T-helper 2 cell treated with Interferon-gamma antibody and Interleukin-4, amounts not matched to agents 5 μg/mL and 100 μg/mL, for 36 hours (primary cell): Measurements from ENCODE around the gene MS4A6E.

Source experiments
- DNase-seq: peaks from one replicate; pipeline ENCODE4 v3.0.0; 2021; ENCODE audit warnings: low spot score
- H3K27ac Mint-ChIP-seq: one replicate; pipeline ENCODE4 v1.8.0; 2021; ENCODE audit warnings: mild to moderate bottlenecking, mixed read lengths
- H3K27me3 Mint-ChIP-seq: one replicate; pipeline ENCODE4 v1.8.0; 2021; ENCODE audit warnings: low read depth, mixed read lengths
- H3K36me3 Mint-ChIP-seq: one replicate; pipeline ENCODE4 v1.8.0; 2021; ENCODE audit warnings: low read depth, mixed read lengths
- H3K4me1 Mint-ChIP-seq: one replicate; pipeline ENCODE4 v1.8.0; 2021; ENCODE audit warnings: low read depth, mixed read lengths
- H3K4me3 Mint-ChIP-seq: one replicate; pipeline ENCODE4 v1.8.0; 2022; ENCODE audit warnings: mild to moderate bottlenecking, moderate library complexity, mixed read lengths
- H3K9me3 Mint-ChIP-seq: one replicate; pipeline ENCODE4 v1.8.0; 2021; ENCODE audit warnings: mixed read lengths

MS4A6E gene

GRCh38 chr11:60314635-60315321 is 12.3 kb upstream of the MS4A6E start:
- H3K27ac Mint-ChIP-seq = no peak overlapping the region
- H3K4me3 Mint-ChIP-seq = no peak overlapping the region
- no peaks in the 10 kb centered on the region for H3K9me3 Mint-ChIP-seq
- no peak for DNase-seq
- no peaks in the 10 kb centered on the region for H3K36me3 Mint-ChIP-seq
- no peaks in the 10 kb centered on the region for H3K27me3 Mint-ChIP-seq
- H3K4me1 Mint-ChIP-seq = no peaks in the 10 kb centered on the region

- H3K27ac Mint-ChIP-seq = no peak overlapping the region
- H3K36me3 Mint-ChIP-seq = no peaks in the 10 kb centered on the region
- DNase-seq = no peak
- H3K4me1 Mint-ChIP-seq = no peaks in the 10 kb centered on the region
- no peaks in the 10 kb centered on the region for H3K9me3 Mint-ChIP-seq
- H3K27me3 Mint-ChIP-seq = no peaks in the 10 kb centered on the region
- H3K4me3 Mint-ChIP-seq = no peak overlapping the region
Observed at GRCh38 chr11:60315871-60316270, 11.2 kb upstream of the MS4A6E start.

DNA sequence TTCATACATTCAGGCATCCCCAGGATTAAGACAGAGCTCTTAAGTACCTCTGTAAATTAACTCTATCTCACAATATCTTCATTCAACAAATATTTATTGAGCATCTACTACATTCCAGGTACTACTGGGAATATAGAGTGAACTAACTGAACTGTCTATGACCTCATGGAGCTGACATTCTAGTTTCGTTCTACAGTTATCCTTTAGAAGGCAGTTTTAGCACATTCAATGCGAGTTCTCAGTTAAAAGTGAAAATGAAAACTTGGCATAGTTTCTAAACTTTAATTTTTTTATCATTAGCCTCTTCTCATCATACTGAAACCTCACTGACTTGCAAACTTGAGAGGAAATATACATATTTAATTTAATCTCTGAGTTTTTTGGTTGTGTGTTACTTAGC is 10.7 kb upstream of the MS4A6E start:
- Mint-ChIP-seq H3K27me3 (no peaks in the 10 kb centered on the region), H3K9me3 (no peaks in the 10 kb centered on the region), H3K27ac (no peak overlapping the region), H3K4me1 (no peaks in the 10 kb centered on the region), H3K4me3 (no peak overlapping the region), H3K36me3 (no peaks in the 10 kb centered on the region)
- DNase-seq = no peak

DNA sequence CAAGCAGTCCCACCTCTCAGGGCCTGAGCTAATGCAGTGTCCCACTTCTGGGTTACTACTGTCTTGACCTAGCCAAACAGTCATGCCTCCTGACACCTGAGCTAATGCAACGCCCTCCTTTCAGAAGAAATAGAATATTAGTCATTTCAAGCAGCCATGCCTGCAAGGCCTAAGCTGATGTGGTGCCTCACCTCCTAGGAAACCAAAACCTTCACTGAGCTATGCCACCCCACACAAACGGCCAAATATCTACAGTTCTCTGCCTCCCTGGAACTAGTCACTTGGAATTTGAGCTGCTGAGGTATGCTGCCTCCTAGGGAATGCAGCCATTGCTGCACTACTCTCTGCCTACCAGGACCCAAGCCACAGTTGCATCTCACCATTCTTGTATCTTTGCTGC is 8.3 kb upstream of the MS4A6E start:
- Mint-ChIP-seq H3K27me3 (peaks cover 2% of the 10 kb centered on the region), H3K4me3 (no peak overlapping the region), H3K36me3 (no peaks in the 10 kb centered on the region), H3K9me3 (peaks cover 11% of the 10 kb centered on the region), H3K4me1 (no peaks in the 10 kb centered on the region), H3K27ac (no peak overlapping the region)
- no peak for DNase-seq

GRCh38 chr11:60321051-60321450 is 6.0 kb upstream of the MS4A6E start:
- Mint-ChIP-seq H3K9me3 (peaks cover 12% of the 10 kb centered on the region), H3K27me3 (peaks cover 2% of the 10 kb centered on the region), H3K27ac (no peak overlapping the region), H3K36me3 (no peaks in the 10 kb centered on the region), H3K4me3 (no peak overlapping the region), H3K4me1 (no peaks in the 10 kb centered on the region)
- no peak for DNase-seq

DNA sequence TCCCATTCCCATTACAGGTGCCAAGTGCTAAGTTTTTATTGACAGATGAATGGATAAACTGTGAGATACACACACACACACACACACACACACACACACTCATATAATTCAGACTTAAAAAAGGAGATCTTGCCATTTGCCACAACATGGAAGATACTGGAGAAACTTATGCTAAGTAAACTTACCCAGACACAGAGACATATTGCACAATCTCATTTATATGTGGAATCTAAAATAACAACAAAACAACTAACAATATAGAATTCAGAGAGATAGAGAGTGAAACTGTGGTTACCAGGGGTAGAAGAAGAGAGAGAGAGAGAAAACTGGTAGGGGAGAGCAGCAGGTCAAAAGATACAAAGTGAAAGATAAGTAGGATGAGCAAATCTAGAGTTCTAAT is 1.4 kb downstream of the MS4A6E start:
- Mint-ChIP-seq H3K27me3 (no peaks in the 10 kb centered on the region), H3K36me3 (no peaks in the 10 kb centered on the region), H3K4me1 (no peaks in the 10 kb centered on the region), H3K4me3 (no peak overlapping the region), H3K9me3 (peaks cover 9% of the 10 kb centered on the region), H3K27ac (no peak overlapping the region)
- no peak for DNase-seq

DNA sequence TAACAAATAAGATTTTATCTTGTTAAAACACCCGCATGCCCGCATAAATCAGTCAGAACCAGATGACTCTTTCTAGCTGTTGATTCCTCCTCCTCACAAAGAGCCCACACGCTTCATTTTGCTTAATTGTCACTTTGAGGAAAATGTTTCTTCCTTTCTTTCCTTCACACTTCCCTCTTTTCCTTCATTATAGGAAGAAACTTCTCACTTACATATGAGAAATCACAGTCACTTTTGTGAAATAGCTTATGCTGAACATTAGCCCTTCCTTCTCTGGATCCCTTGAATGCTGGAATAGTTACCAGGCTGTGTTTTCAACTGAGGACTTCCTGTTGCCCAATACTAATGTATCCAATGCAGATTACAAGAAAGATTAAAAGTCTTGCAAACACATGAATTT is 5.8 kb downstream of the MS4A6E start:
- Mint-ChIP-seq H3K4me3 (no peak overlapping the region), H3K36me3 (no peaks in the 10 kb centered on the region), H3K27ac (no peak overlapping the region), H3K4me1 (no peaks in the 10 kb centered on the region), H3K9me3 (peaks cover 5% of the 10 kb centered on the region), H3K27me3 (no peaks in the 10 kb centered on the region)
- DNase-seq = no peak

- Mint-ChIP-seq H3K27me3 (no peaks in the 10 kb centered on the region), H3K4me1 (no peaks in the 10 kb centered on the region), H3K4me3 (no peak overlapping the region), H3K36me3 (no peaks in the 10 kb centered on the region), H3K9me3 (peaks cover 4% of the 10 kb centered on the region), H3K27ac (no peak overlapping the region)
- peak; percentile 35 for DNase-seq
Observed at GRCh38 chr11:60334005-60334620, 7.1 kb downstream of the MS4A6E start.

DNA sequence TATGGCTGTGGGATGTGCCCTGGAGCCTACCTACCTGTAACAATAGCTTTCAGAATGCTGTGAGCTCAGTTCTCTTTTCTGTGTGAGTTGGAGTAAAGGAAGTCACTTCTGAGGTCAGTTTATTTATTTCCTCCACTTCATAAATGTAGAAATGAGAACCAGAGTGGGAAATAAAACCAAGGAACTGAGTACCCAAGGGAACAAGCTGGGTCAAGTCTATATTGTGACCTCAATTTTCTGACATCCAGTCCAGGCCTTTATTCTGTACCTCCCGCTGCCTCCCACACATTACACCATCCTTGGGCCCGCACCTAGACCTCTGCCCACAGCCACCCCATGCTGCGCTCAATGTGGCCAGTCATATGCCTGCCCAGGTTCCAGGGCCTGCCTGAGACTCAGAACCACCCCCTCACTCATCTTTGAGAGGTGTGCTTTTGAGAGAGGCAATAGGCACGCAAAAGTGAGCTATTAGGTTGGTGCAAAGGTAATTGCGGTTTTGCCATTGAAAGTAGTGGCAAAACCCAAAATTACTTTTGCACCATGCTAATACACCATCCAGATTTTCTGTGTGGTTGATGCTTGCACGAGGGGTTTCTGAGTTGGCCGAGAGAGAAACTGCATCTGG is 9.8 kb downstream of the MS4A6E start:
- no peak for DNase-seq
- Mint-ChIP-seq H3K4me3 (no peak overlapping the region), H3K27me3 (peaks cover 3% of the 10 kb centered on the region), H3K36me3 (no peaks in the 10 kb centered on the region), H3K27ac (no peak overlapping the region), H3K4me1 (no peaks in the 10 kb centered on the region), H3K9me3 (no peaks in the 10 kb centered on the region)

DNA sequence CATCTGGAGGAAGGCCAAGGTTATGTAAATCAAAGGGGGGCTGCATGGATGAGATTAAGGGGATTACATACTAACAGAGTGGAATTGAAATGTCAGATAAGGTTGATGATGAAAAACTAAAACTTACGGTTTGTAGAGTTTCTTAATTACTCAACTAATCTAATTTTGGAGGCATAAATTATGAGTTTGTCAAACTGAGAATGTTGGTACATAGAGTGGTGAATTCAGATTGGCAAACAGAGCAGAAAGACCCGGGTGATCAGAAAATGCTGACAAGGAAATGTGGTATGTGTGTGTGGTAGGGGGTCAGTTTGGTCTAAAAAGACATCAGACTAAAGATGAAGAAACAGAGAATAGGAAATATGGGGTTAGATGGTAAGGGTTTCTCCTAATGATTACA is 11.0 kb downstream of the MS4A6E start:
- Mint-ChIP-seq H3K36me3 (no peaks in the 10 kb centered on the region), H3K27ac (no peak overlapping the region), H3K4me1 (no peaks in the 10 kb centered on the region)

DNA sequence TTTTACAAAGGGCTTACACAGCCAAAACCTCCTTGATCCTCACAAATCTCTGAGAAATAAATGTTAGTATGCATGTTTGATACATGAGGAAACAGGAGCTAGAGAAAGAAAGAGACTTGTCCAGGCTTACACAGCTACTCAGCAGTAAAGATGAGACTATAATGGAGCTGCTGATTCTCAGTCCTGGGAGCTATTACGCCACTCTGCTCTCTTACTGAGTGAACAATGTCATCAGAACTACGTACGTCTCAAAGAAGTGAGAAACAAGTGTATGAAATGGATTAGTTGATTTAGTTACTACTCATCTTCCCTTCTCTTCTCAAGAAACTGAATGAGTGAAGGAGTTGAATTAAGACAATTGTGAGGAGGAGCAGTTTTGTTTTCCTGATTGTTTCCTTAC is 12.3 kb downstream of the MS4A6E start:
- Mint-ChIP-seq H3K9me3 (no peaks in the 10 kb centered on the region), H3K27ac (no peak overlapping the region), H3K4me3 (no peak overlapping the region), H3K4me1 (no peaks in the 10 kb centered on the region), H3K27me3 (peaks cover 3% of the 10 kb centered on the region), H3K36me3 (no peaks in the 10 kb centered on the region)
- DNase-seq = no peak

More for the DNA sequence above, 11.0 kb downstream of the MS4A6E start:
- no peaks in the 10 kb centered on the region for H3K9me3 Mint-ChIP-seq
- H3K4me3 Mint-ChIP-seq = no peak overlapping the region
- no peak for DNase-seq
- H3K27me3 Mint-ChIP-seq = peaks cover 3% of the 10 kb centered on the region

DNA sequence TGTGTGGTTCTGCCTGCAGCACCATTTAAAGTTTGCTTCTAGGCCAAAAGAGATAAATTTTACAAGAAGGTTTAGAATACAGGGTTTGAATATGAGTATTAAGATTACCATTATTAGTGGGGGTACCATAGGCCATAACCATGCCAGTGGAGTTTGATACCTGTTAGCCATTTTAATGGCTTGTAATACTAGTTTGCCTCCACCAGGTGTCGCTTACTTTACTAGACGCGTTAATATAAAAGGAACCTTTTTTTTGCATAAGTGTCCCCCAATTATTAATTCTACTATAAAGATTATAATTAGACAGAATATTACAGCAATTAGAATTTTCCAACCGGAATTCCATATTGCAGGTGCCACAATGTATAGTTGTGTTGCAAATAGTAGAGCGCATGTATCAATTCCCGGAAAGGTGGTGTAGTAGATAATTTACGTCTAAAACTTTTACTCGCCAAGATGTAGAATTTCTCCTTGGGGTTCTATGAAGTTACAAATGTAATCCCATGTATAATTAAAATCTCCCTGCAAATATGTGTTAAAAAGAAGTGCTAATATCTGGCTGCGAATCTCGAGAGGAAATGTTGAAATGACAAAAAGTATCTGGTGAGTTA is 16.1 kb downstream of the MS4A6E start:
- no peak overlapping the region for H3K27ac Mint-ChIP-seq
- DNase-seq = no peak
- H3K4me3 Mint-ChIP-seq = no peak overlapping the region
- H3K36me3 Mint-ChIP-seq = no peaks in the 10 kb centered on the region
- no peaks in the 10 kb centered on the region for H3K9me3 Mint-ChIP-seq
- peaks cover 3% of the 10 kb centered on the region for H3K27me3 Mint-ChIP-seq
- H3K4me1 Mint-ChIP-seq = no peaks in the 10 kb centered on the region

GRCh38 chr11:60344146-60344545 is 17.1 kb downstream of the MS4A6E start:
- H3K4me3 Mint-ChIP-seq = no peak overlapping the region

GRCh38 chr11:60345489-60345888 is 18.4 kb downstream of the MS4A6E start:
- no peaks in the 10 kb centered on the region for H3K36me3 Mint-ChIP-seq
- no peak for DNase-seq
- H3K4me3 Mint-ChIP-seq = no peak overlapping the region
- no peak overlapping the region for H3K27ac Mint-ChIP-seq
- no peaks in the 10 kb centered on the region for H3K9me3 Mint-ChIP-seq
- no peaks in the 10 kb centered on the region for H3K4me1 Mint-ChIP-seq
- no peaks in the 10 kb centered on the region for H3K27me3 Mint-ChIP-seq

More at GRCh38 chr11:60344146-60344545, 17.1 kb downstream of the MS4A6E start:
- H3K27ac Mint-ChIP-seq = no peak overlapping the region
- H3K9me3 Mint-ChIP-seq = no peaks in the 10 kb centered on the region
- H3K4me1 Mint-ChIP-seq = no peaks in the 10 kb centered on the region
- H3K36me3 Mint-ChIP-seq = no peaks in the 10 kb centered on the region
- H3K27me3 Mint-ChIP-seq = peaks cover 3% of the 10 kb centered on the region
- DNase-seq = no peak
